Fibroblast of the conjunctiva (primary cell): Measurements from ENCODE around the gene GABBR2.

Experiments used
- DNase-seq: peaks from one replicate; pipeline ENCODE4 v3.0.0-alpha.2; 2010; ENCODE audit warnings: low read depth

The GABBR2 gene

GRCh38 chr9:98432134-98432533, 276.6 kb downstream of the GABBR2 start:
- no peak for DNase-seq

- no peak for DNase-seq
Observed at GRCh38 chr9:98430535-98431292, 278.0 kb downstream of the GABBR2 start.

GRCh38 chr9:98429613-98430012, 279.1 kb downstream of the GABBR2 start:
- DNase-seq: peak; percentile 62

GRCh38 chr9:98428454-98428853, 280.3 kb downstream of the GABBR2 start:
- DNase-seq: no peak

- DNase-seq: no peak
Observed at GRCh38 chr9:98427491-98427890, 281.2 kb downstream of the GABBR2 start.

GRCh38 chr9:98425079-98425478, 283.7 kb downstream of the GABBR2 start:
- no peak for DNase-seq

- DNase-seq: no peak
Observed at GRCh38 chr9:98419260-98419603, 289.5 kb downstream of the GABBR2 start.

- DNase-seq: no peak
Observed at GRCh38 chr9:98418578-98419259, 290.0 kb downstream of the GABBR2 start.

- no peak for DNase-seq
Observed at GRCh38 chr9:98416294-98417248, 292.2 kb downstream of the GABBR2 start.

- no peak for DNase-seq
Observed at GRCh38 chr9:98415782-98416181, 293.0 kb downstream of the GABBR2 start.

GRCh38 chr9:98413084-98413483, 295.7 kb downstream of the GABBR2 start:
- no peak for DNase-seq

GRCh38 chr9:98412101-98412842, 296.5 kb downstream of the GABBR2 start:
- no peak for DNase-seq

GRCh38 chr9:98410185-98410697, 298.5 kb downstream of the GABBR2 start:
- DNase-seq: peak; percentile 69

- DNase-seq: no peak
Observed at GRCh38 chr9:98409719-98410118, 299.0 kb downstream of the GABBR2 start.

- no peak for DNase-seq
Observed at GRCh38 chr9:98406469-98406868, 302.3 kb downstream of the GABBR2 start.

GRCh38 chr9:98404237-98404636, 304.5 kb downstream of the GABBR2 start:
- no peak for DNase-seq

GRCh38 chr9:98403715-98404114, 305.0 kb downstream of the GABBR2 start:
- DNase-seq: no peak

- DNase-seq: no peak
Observed at GRCh38 chr9:98402019-98402840, 306.5 kb downstream of the GABBR2 start.

- DNase-seq: no peak
Observed at GRCh38 chr9:98401140-98402018, 307.4 kb downstream of the GABBR2 start.
